GM23338 (cell line): ENCODE measurements around the gene JAZF1. TPM values are rescaled to one million over a fixed set of nuclear protein-coding genes. Genes with fewer than 3 reads are reported as not detected.

Experiments
- ATAC-seq: fragments of 200-7000 bp; cut with Tn5 transposase; 3 replicates; pipeline ENCODE4 v1.9.1; 2020
- DNase-seq: peaks from one replicate; pipeline ENCODE4 v3.0.0-alpha.2; 2015; ENCODE audit warnings: low spot score
- H2AFZ ChIP-seq: fragments of 200-600 bp; sonication (generic); 2 replicates; pipeline ENCODE4 v1.8.0; 2016; ENCODE audit warnings: antibody characterized with exemption, mild to moderate bottlenecking, moderate library complexity
- H3F3A ChIP-seq: fragments of 200-600 bp; sonication (generic); replicated peaks from 2 replicates; pipeline ENCODE4 v1.8.0; 2017; ENCODE audit warnings: antibody characterized with exemption, mixed run types, low read depth
- H3K27ac ChIP-seq: fragments of 200-600 bp; sonication (generic); 2 replicates; pipeline ENCODE4 v1.6.1; 2016; ENCODE audit warnings: low read depth
- H3K27me3 ChIP-seq: fragments of 200-600 bp; sonication (generic); 2 replicates; pipeline ENCODE4 v1.8.0; 2016; ENCODE audit warnings: mild to moderate bottlenecking, mixed run types, moderate library complexity; ENCODE audit not compliant: insufficient read depth
- H3K36me3 ChIP-seq: fragments of 200-600 bp; sonication (generic); 2 replicates; pipeline ENCODE4 v1.8.0; 2016; ENCODE audit warnings: mild to moderate bottlenecking; ENCODE audit not compliant: insufficient read depth
- H3K4me1 ChIP-seq: fragments of 200-600 bp; sonication (generic); 2 replicates; pipeline ENCODE4 v1.8.0; 2016; ENCODE audit warnings: mild to moderate bottlenecking, moderate library complexity; ENCODE audit not compliant: insufficient read depth
- H3K4me2 ChIP-seq: fragments of 200-600 bp; sonication (generic); 2 replicates; pipeline ENCODE4 v1.7.1; 2017; ENCODE audit warnings: mixed run types
- H3K4me3 ChIP-seq: fragments of 200-600 bp; sonication (generic); 2 replicates; pipeline ENCODE4 v1.6.1; 2016; ENCODE audit warnings: mixed run types
- H3K79me2 ChIP-seq: fragments of 200-600 bp; sonication (generic); replicated peaks from 2 replicates; pipeline ENCODE4 v1.8.0; 2017; ENCODE audit warnings: mild to moderate bottlenecking; ENCODE audit not compliant: insufficient read depth
- H3K9me2 ChIP-seq: fragments of 200-600 bp; sonication (generic); 2 replicates; pipeline ENCODE4 v1.8.0; 2017; ENCODE audit not compliant: insufficient read depth
- H4K20me1 ChIP-seq: fragments of 200-600 bp; sonication (generic); replicated peaks from 2 replicates; pipeline ENCODE4 v1.8.0; 2017; ENCODE audit warnings: mild to moderate bottlenecking; ENCODE audit not compliant: insufficient read depth
- H3K27ac Mint-ChIP-seq: 2 replicates; pipeline ENCODE4 v1.8.0; 2020; ENCODE audit warnings: inconsistent platforms, mild to moderate bottlenecking, moderate library complexity, mixed read lengths
- H3K27me3 Mint-ChIP-seq: 3 replicates; pipeline ENCODE4 v1.8.0; 2022; ENCODE audit warnings: low read depth, mild to moderate bottlenecking, moderate library complexity, mixed read lengths, inconsistent platforms; ENCODE audit not compliant: insufficient read depth, poor library complexity
- H3K36me3 Mint-ChIP-seq: 3 replicates; pipeline ENCODE4 v1.8.0; 2021; ENCODE audit warnings: low read depth, mild to moderate bottlenecking, inconsistent platforms, moderate library complexity, mixed read lengths
- H3K4me1 Mint-ChIP-seq: 3 replicates; pipeline ENCODE4 v1.8.0; 2020; ENCODE audit warnings: mild to moderate bottlenecking, inconsistent platforms, mixed read lengths
- H3K4me3 Mint-ChIP-seq: 3 replicates; pipeline ENCODE4 v1.8.0; 2021; ENCODE audit warnings: moderate library complexity, mild to moderate bottlenecking, inconsistent platforms, mixed read lengths
- H3K9me3 Mint-ChIP-seq: 3 replicates; pipeline ENCODE4 v1.8.0; 2020; ENCODE audit warnings: moderate library complexity, mild to moderate bottlenecking, inconsistent platforms, mixed read lengths
- CREB1 ChIP-seq: fragments of 250-450 bp; sonication (Bioruptor Pico); IDR thresholded peaks from 2 replicates; pipeline ENCODE4 v1.5.0; 2020; ENCODE audit warnings: low read depth, mild to moderate bottlenecking, moderate library complexity
- EZH2 ChIP-seq: fragments of 200-600 bp; sonication (generic); IDR thresholded peaks from one replicate; pipeline ENCODE4 v1.8.0; 2017; ENCODE audit warnings: antibody characterized with exemption, mild to moderate bottlenecking, low read depth; ENCODE audit not compliant: unreplicated experiment
- EZH2phosphoT487 ChIP-seq: fragments of 200-600 bp; sonication (generic); IDR thresholded peaks from one replicate; pipeline ENCODE4 v1.8.1; 2018; ENCODE audit warnings: antibody characterized with exemption; ENCODE audit not compliant: unreplicated experiment
- JUNB ChIP-seq: IDR thresholded peaks from one replicate; pipeline ENCODE4 v1.6.1; 2016; ENCODE audit warnings: antibody characterized with exemption; ENCODE audit not compliant: unreplicated experiment
- NANOG ChIP-seq: IDR thresholded peaks from 2 replicates; pipeline ENCODE4 v1.6.1; 2016; ENCODE audit warnings: antibody characterized with exemption, borderline replicate concordance
- STAT1 ChIP-seq: IDR thresholded peaks from one replicate; pipeline ENCODE4 v1.6.1; 2016; ENCODE audit warnings: antibody characterized with exemption; ENCODE audit not compliant: unreplicated experiment
- ZNF114 ChIP-seq: fragments of 250-450 bp; sonication (Bioruptor Pico); IDR thresholded peaks from 2 replicates; pipeline ENCODE4 v1.5.0; 2020; ENCODE audit warnings: mild to moderate bottlenecking, moderate library complexity
- ZNF331 ChIP-seq: fragments of 250-450 bp; sonication (Bioruptor Pico); IDR thresholded peaks from 2 replicates; pipeline ENCODE4 v1.5.0; 2020; ENCODE audit warnings: low read depth, mild to moderate bottlenecking, moderate library complexity
- ZNF462 ChIP-seq: fragments of 250-450 bp; sonication (Bioruptor Pico); IDR thresholded peaks from 2 replicates; pipeline ENCODE4 v1.5.0; 2020; ENCODE audit warnings: mild to moderate bottlenecking, moderate library complexity
- polyA plus RNA-seq: library from polyadenylated mRNA; unstranded; fragments of >200 nt; fragmentation: Nextera tagmentation; extraction: Ambion mirVana; gene quantifications from 2 replicates; pipeline ENCODE4 v1.2.1, GENCODE V29; 2016
- total RNA-seq: library from RNA; depleted of rRNA; stranded (reverse); fragments of >200 nt; shearing (Covaris generic); gene quantifications from 2 replicates; pipeline ENCODE4 v1.2.3, GENCODE V29; 2014
- TF ChIP-seq, protein P1 (sequence below), 2 experiments: fragments of 200-600 bp in 1 of 2; sonication (generic) in 1 of 2; conservative IDR thresholded peaks; 2 replicates each; pipeline versions ENCODE4 v1.5.1 to v1.6.1; 2016 to 2017; ENCODE audit warnings: antibody characterized with exemption in 2 of 2, low read depth in 2 of 2, mild to moderate bottlenecking in 2 of 2, moderate library complexity in 1 of 2
- TF ChIP-seq, protein P2 (sequence below): IDR thresholded peaks from 2 replicates; pipeline ENCODE4 v1.6.1; 2016; ENCODE audit warnings: antibody characterized with exemption
- TF ChIP-seq, protein P3 (sequence below): IDR thresholded peaks from one replicate; pipeline ENCODE4 v1.6.1; 2018; ENCODE audit warnings: antibody characterized with exemption; ENCODE audit not compliant: unreplicated experiment

The JAZF1 gene
- total and polyA plus RNA-seq, 2 experiments from 2014 or later = 12.2 to 22.2 TPM

- Histone ChIP-seq H3K9me2 (no peaks in the 10 kb centered on the region), H3K79me2 (peaks cover 33% of the 10 kb centered on the region), H3K4me1 (peaks cover 23% of the 10 kb centered on the region), H3K27me3 (peaks cover 22% of the 10 kb centered on the region; the same call in 1 of the 2 replicates), H3K4me2 (peak overlapping the region; percentile 9), H3K4me3 (no peak overlapping the region), H3F3A (no peaks in the 10 kb centered on the region), H3K36me3 (0 out of 2 replicates have a peak, but pooled peaks cover 3% of the 10 kb centered on the region), H4K20me1 (no peaks in the 10 kb centered on the region; the same call in 1 of the 2 replicates), H2AFZ (no peak overlapping the region), H3K27ac (no peak overlapping the region)
- Mint-ChIP-seq H3K27ac (no peak overlapping the region), H3K36me3 (peaks cover 10% of the 10 kb centered on the region; the same call in 2 of the 3 replicates), H3K4me1 (peaks cover 40% of the 10 kb centered on the region), H3K4me3 (no peak overlapping the region), H3K27me3 (peaks cover 12% of the 10 kb centered on the region), H3K9me3 (peaks cover 2% of the 10 kb centered on the region; the same call in 2 of the 3 replicates)
- ATAC-seq (no peak), DNase-seq (no peak)
- TF ChIP-seq STAT1 = no peak
- TF ChIP-seq EZH2 = no peak
- TF ChIP-seq CREB1 (CRISPR knock-in tag) = no peak
- TF ChIP-seq NANOG = no peak
- TF ChIP-seq EZH2phosphoT487 = no peak
- TF ChIP-seq ZNF331 (CRISPR knock-in tag) = no peak
- TF ChIP-seq ZNF462 (CRISPR knock-in tag) = no peak
- TF ChIP-seq, protein P1, sequence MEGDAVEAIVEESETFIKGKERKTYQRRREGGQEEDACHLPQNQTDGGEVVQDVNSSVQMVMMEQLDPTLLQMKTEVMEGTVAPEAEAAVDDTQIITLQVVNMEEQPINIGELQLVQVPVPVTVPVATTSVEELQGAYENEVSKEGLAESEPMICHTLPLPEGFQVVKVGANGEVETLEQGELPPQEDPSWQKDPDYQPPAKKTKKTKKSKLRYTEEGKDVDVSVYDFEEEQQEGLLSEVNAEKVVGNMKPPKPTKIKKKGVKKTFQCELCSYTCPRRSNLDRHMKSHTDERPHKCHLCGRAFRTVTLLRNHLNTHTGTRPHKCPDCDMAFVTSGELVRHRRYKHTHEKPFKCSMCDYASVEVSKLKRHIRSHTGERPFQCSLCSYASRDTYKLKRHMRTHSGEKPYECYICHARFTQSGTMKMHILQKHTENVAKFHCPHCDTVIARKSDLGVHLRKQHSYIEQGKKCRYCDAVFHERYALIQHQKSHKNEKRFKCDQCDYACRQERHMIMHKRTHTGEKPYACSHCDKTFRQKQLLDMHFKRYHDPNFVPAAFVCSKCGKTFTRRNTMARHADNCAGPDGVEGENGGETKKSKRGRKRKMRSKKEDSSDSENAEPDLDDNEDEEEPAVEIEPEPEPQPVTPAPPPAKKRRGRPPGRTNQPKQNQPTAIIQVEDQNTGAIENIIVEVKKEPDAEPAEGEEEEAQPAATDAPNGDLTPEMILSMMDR (conservative IDR thresholded peaks at IDR 0.05; ENCODE audit: low read depth in 2 of 2) = no peak
- no peak for TF ChIP-seq JUNB
- TF ChIP-seq, protein P2, sequence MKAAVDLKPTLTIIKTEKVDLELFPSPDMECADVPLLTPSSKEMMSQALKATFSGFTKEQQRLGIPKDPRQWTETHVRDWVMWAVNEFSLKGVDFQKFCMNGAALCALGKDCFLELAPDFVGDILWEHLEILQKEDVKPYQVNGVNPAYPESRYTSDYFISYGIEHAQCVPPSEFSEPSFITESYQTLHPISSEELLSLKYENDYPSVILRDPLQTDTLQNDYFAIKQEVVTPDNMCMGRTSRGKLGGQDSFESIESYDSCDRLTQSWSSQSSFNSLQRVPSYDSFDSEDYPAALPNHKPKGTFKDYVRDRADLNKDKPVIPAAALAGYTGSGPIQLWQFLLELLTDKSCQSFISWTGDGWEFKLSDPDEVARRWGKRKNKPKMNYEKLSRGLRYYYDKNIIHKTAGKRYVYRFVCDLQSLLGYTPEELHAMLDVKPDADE = no peak
- no peak for TF ChIP-seq ZNF114 (CRISPR knock-in tag)
- TF ChIP-seq, protein P3, sequence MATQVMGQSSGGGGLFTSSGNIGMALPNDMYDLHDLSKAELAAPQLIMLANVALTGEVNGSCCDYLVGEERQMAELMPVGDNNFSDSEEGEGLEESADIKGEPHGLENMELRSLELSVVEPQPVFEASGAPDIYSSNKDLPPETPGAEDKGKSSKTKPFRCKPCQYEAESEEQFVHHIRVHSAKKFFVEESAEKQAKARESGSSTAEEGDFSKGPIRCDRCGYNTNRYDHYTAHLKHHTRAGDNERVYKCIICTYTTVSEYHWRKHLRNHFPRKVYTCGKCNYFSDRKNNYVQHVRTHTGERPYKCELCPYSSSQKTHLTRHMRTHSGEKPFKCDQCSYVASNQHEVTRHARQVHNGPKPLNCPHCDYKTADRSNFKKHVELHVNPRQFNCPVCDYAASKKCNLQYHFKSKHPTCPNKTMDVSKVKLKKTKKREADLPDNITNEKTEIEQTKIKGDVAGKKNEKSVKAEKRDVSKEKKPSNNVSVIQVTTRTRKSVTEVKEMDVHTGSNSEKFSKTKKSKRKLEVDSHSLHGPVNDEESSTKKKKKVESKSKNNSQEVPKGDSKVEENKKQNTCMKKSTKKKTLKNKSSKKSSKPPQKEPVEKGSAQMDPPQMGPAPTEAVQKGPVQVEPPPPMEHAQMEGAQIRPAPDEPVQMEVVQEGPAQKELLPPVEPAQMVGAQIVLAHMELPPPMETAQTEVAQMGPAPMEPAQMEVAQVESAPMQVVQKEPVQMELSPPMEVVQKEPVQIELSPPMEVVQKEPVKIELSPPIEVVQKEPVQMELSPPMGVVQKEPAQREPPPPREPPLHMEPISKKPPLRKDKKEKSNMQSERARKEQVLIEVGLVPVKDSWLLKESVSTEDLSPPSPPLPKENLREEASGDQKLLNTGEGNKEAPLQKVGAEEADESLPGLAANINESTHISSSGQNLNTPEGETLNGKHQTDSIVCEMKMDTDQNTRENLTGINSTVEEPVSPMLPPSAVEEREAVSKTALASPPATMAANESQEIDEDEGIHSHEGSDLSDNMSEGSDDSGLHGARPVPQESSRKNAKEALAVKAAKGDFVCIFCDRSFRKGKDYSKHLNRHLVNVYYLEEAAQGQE = no peak
These were observed 54.1 kb downstream of the JAZF1 start for GRCh38 chr7:28126410-28127041.
